Activated CD8-positive, alpha-beta memory T cell treated with anti-CD3 and anti-CD28 coated beads for 1 hour (primary cell): Measurements from ENCODE around the gene CCNQ.

Experiments used
- DNase-seq, 2 donors: peaks; one replicate each; pipeline ENCODE4 v3.0.0-alpha.2; 2020; ENCODE audit warnings: low read depth in 1 of 2; ENCODE audit errors: extremely low read depth in 1 of 2

CCNQ gene

GRCh38 chrX:153637121-153638040 is 38.4 kb upstream of the CCNQ start:
- no peak for DNase-seq

DNA sequence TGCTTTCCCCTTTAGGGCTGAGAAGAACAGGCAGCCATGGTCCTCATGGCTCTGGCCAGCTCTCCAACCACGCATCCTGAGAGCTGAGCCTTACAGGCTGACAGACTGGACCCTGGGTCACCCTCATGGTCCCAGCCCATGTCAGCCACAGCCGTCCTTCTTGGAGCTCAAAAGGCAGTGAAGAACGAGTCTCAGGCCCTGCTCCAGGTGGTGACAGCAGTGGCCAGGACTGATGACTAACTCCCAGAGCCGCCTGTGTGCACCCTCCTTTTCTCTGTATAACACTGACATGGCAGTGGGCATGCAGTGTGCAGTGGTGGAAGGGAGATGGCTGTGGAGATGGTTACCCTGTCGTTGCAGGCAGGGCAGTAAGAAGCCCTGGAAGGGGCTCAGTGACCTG is 37.8 kb upstream of the CCNQ start:
- DNase-seq = no peak

DNA sequence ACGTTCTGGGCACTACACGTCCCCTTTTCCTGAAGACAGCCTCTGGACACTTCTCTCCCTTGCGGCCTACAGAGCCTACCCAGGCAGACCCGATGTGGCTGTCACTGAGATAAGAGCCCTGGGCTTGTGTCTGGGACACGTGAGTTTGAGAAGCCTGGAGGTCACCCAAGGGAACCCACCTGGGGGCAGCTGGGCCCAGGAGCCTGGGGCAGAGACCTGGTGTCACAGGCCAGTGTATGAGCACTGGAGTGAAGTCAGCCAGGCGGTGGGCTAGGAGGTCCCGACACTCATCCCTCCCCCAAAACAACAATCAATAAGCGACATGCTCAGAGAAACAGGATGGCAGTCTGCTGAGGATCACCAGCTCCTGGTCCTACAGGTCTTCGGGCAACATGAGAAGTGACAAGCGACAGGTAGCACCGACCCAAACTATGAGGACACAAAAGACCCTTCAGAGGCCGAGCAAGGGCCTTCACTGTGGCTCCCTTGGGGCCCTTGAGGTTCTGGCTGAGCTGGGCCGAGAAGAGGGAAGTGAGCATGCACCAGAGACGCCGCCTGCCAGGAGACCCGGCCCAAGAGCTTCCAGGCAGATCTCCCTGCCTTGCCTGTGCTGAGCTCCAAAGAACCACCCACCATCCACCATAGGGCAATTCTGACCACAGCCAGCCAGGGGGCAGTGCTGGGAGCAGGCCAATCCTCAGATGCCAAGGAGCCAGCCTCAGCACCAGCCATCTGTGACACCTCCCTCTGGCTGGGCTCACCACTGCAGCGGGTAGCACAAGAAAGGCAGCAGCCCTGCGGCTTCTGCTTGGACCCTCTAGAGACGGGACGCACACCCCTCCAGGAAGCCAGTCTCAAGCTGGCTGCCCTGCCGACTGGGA is 37.1 kb upstream of the CCNQ start:
- DNase-seq = no peak

DNA sequence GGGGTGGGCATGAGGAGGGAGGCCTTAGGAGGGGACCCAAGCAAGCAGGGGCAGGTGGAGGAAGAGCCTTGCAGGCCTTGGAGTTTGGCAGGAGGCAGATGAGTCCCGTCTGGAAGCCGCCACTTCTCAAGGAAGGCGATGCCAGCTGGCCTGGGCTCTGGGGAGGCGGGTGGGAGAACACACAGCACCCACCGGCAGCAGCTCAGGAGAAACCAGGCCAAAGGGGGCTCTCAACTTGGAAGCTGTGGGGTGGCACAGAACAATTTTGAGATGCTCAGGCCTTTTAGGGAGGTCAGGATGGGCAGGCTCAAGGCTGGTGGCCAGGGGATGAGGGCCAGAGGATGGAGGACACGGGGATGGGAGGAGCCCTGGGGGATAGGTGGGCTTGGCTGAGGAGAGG is 36.4 kb upstream of the CCNQ start:
- DNase-seq = no peak

- no peak for DNase-seq
Measured at GRCh38 chrX:153634832-153635231, 35.9 kb upstream of the CCNQ start.

DNA sequence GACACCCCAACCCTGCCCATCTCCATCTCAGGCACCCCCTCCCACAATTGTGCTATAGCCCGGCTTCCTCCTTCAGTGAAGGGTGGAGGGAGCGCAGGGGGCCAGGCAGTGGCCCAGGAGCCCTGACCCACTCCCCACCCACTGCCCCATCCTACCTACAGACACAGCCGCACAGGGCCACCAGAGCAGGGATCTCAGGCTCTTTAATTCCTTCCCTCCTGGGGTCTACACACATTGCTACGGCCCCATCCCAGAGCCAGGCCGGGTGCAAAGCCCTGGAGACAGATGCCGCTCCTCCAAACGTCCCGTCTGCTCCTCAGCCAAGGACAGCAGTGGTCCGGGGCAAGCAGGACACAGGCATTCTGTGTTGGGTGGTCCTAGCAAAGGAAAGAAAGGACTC is 35.3 kb upstream of the CCNQ start:
- no peak for DNase-seq

- no peak for DNase-seq
Measured at GRCh38 chrX:153633607-153634180, 34.8 kb upstream of the CCNQ start.

GRCh38 chrX:153633048-153633447 is 34.1 kb upstream of the CCNQ start:
- DNase-seq = no peak

DNA sequence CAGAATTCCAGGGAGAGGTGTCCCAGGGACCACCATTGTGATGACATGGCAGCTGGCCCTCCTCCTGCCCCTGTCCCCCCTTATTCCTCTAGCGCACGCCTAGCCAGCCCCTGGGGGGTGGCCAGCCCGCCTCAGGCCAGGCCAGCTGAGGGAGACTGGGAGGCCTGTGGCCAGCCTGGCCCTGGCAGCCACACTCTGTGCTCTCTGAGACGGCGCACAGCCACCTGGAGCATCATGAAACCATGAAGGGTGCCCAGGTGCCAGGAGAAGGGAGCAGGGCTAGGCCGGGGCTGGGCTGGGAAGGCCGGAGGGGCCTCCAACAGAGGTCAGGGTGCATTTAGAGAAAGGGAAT is 33.6 kb upstream of the CCNQ start:
- no peak for DNase-seq

DNA sequence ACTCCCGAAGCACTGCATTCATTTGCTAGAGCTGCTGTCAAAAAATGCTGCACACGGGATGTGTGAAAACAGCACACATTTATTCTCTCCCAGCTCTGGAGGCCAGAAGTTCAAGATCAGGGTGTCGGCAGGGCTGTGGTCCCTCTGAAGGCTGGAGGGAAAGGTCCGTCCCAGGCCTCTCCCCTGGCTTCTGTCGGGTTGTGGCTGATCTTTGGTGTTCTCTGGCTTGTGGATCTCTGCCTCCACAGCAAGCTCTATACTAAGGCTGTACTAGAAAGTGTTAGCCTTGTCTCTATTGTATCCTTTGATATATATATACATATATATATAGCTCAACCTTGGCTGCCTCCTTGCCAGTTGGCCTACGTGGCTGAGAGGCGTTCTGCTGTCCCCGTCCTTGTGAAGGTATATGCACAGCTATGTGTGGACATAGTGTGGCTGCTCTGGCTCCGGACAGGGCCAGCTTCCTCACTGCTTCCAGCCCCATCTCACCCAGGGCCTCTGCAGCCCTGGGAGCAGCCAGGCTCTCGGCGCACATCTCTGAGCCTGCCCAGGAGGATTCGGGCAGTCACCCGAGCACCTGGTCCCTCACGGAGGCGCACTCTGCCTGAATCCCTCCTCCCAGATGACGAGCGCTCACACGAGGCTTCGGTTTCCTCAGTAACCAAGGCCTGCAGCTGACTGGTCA is 33.1 kb upstream of the CCNQ start:
- no peak for DNase-seq

DNA sequence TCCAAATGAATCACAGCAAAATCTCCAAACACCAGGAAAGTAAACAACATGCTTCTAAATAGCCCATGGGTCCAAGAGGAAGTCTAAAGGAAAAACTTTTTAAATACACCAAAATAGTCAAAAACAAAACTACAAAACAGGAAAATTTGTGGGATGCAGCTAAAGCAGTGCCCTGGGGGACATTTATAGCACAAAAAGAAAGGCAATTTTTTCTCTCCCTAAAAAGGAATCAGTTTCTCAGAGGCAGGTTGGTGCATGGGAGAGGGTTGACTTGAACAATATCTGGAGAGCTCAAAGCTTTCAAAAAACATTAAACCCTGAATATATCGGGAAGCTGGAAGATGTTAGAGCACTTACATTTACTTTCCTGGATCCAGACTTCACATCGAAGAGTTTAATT is 32.4 kb upstream of the CCNQ start:
- DNase-seq = no peak

DNA sequence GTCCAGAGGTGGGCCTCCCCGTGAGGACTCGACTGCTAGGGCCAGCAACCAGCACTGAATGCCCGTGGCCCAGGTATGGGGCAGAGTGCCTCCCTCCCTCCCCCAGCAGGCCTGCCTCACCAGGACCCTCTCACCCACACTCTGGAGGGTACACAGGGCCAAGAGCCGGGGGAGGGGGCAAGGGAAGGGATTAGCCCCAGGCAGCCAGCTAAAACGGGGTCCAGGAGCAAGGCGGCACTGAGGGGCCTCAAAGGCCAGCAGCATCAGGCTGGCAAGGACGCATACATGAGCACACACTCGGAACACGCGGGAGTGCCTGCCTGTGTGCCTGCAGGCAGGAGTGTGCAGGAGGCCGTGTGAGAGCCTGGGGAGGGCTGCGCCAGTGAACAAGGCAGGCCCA is 29.7 kb upstream of the CCNQ start:
- DNase-seq = no peak

DNA sequence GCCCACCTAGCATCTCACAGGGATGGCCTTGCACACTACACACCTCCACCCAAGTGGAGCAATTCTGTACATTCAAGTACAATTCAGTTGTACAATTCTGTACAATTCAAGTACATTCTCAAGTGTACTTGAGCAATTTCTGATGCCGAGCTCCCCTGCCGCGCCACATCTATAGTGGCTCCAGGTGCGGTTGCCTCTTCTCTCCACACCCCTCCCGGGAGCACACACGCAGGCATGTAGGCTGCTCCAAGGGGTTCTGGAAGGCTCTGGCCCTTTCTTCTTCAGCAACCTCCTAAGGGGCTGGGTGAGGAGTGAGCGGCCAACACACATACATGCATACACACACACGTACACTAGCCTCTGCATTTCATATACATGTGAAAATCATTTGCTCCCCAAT is 29.2 kb upstream of the CCNQ start:
- no peak for DNase-seq

- no peak for DNase-seq
Measured at GRCh38 chrX:153627675-153628111, 28.8 kb upstream of the CCNQ start.

DNA sequence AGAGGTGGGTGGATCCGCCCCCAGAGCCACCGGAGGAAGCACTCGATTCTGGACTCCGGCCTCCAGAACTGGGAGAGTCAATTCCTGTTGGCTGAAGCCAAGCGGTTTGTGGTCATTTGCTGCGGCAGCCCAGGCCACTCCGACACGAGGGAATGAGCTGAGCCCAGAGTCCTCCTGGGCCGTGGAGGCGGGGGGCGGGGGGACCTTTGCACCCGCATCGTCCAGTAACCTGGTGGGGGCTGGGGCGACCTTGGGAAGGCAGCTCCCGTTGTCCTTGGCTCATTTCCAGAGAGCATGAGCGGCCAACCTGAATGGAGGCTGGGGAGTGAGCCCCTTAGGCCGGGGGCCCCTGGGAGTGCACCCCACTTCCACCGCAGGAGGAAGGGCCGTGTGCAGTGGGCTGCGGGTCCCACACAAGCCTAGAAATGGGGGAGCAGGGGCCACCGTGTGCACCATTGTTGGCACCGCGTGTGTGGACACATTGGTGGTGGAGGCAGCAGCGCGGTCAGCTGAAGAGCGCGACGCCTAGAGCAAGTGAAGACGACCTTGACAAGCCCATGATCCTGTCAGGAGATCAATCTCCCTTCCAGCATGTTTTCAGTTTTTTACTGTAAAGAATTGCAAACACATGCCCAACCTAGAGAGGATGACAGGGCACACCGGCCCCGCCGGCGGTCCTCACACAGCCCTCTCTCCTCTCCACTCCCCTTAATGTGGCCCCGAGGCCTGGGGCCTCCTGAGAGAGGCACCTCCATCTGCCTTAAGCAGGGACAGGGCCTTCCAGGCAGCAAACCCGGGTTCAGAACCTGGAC is 28.1 kb upstream of the CCNQ start:
- no peak for DNase-seq

DNA sequence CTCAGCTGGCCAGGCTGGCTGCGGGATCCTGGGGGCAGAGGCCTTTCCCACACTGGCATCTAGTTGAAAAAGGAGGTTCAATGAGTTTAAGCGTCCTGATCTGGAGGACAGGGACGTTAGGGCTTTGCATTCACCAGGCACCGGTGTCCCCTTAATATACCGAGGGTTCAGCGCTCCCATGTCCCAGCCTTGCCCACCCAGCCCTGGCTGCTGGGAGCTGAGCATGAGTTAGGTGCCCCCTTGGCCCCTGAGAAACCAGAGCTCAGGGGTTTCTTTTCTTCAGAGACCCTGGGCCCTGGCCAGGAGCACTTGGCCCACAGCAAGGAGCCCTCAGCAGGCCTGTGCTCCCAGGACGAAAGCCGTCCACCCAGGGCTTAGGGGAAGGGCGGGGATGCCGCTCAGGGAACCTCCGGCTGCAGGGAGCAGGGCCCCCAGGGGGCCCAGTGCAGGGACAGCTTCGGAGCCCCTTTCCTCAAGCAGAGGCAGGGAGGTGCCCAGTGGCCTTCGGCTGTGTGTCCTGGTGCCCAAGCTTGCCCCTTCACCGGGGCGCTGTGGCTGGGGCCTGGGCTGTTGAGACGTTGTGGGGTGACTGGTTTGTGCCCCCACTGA is 27.2 kb upstream of the CCNQ start:
- no peak for DNase-seq

DNA sequence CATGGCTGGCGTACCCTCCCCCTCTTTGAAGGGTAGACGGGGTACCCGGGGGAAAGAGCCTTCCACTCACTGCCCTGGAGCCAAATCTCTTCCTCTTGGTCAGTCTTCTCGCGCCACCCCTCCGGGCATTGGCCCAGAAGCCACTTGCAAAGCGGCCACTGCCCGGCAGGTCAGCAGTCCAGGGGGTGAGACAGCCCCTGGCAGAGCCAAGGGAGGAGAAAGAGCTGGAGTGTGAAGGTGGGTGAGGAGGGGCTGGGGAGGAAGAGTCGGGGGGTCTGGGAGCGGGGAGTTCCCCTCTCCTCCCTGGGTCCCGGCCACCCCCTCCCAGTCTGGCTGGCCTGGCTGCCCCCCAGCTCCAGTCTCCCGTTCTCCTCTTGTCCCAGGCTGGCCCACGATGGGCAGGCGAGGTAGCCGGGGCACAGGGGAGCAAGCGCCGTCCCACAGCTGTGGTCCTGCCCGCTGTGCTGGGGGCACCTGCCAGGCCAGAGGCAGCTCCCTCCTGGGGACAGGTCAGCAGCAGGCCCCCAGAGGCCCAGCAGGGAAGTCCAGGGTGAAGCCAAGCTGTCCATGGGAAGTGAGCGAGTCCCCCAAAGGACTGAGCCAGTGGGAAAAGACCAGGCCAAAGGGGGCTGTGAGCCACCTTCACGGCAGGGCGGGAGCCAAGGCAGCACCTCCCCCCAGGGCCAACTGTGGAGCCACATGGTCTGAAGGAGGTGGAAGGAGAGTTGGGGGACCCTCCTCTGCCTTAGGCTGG is 26.5 kb upstream of the CCNQ start:
- no peak for DNase-seq

- DNase-seq = no peak
Measured at GRCh38 chrX:153624196-153625091, 25.5 kb upstream of the CCNQ start.
